OCI-LY3 (cell line): Measurements from ENCODE around the gene AP2A2.

Experiments used
- H2AFZ ChIP-seq: fragments of 200-600, 300-600 bp; shearing (Covaris generic); 2 replicates; pipeline ENCODE4 v1.6.0; 2014; ENCODE audit warnings: antibody characterized with exemption, low read depth, low read length
- H3K27ac ChIP-seq: fragments of 200-600, 300-600 bp; sonication (generic); 2 replicates; pipeline ENCODE4 v1.5.1; 2014; ENCODE audit warnings: mild to moderate bottlenecking, low read length, moderate library complexity, mixed read lengths
- H3K27me3 ChIP-seq: fragments of 200-600, 300-600 bp; sonication (generic); 2 replicates; pipeline ENCODE4 v1.6.1; 2014; ENCODE audit warnings: low read depth, low read length, mixed read lengths
- H3K36me3 ChIP-seq: fragments of 200-600, 300-600 bp; sonication (generic); replicated peaks from 2 replicates; pipeline ENCODE3; 2014; ENCODE audit warnings: low read depth, low read length, mixed read lengths
- H3K4me1 ChIP-seq: fragments of 300-600, 200-600 bp; sonication (generic); 2 replicates; pipeline ENCODE4 v1.6.1; 2014; ENCODE audit warnings: low read length, mixed read lengths
- H3K4me2 ChIP-seq: fragments of 200-600, 300-600 bp; sonication (generic); 2 replicates; pipeline ENCODE4 v1.6.1; 2014; ENCODE audit warnings: low read length, mixed read lengths
- H3K4me3 ChIP-seq: fragments of 300-600, 200-600 bp; sonication (generic); 2 replicates; pipeline ENCODE4 v1.5.1; 2014; ENCODE audit warnings: antibody characterized with exemption, mild to moderate bottlenecking, low read length, moderate library complexity
- H3K79me2 ChIP-seq: fragments of 300-600, 200-600 bp; shearing (Covaris generic); 2 replicates; pipeline ENCODE4 v1.6.1; 2014; ENCODE audit warnings: mild to moderate bottlenecking, low read length, mixed read lengths
- H3K9ac ChIP-seq: fragments of 300-600, 200-600 bp; shearing (Covaris generic); 2 replicates; pipeline ENCODE4 v1.6.0; 2014; ENCODE audit warnings: mild to moderate bottlenecking, low read length, moderate library complexity
- H3K9me3 ChIP-seq: fragments of 200-600, 300-600 bp; shearing (Covaris generic); 2 replicates; pipeline ENCODE4 v1.6.1; 2014; ENCODE audit warnings: low read length, mixed read lengths; ENCODE audit not compliant: insufficient read depth
- H4K20me1 ChIP-seq: fragments of 200-600, 300-600 bp; sonication (generic); 2 replicates; pipeline ENCODE4 v1.6.1; 2016; ENCODE audit warnings: low read length, mixed read lengths; ENCODE audit not compliant: insufficient read depth
- CTCF ChIP-seq: fragments of 200-600, 300-600 bp; sonication (generic); IDR thresholded peaks from 2 replicates; pipeline ENCODE4 v1.5.1; 2014; ENCODE audit warnings: antibody characterized with exemption, low read length, low read depth
- EZH2phosphoT487 ChIP-seq: fragments of 200-600 bp; shearing (Covaris generic); IDR thresholded peaks from 2 replicates; pipeline ENCODE4 v1.6.1; 2018; ENCODE audit warnings: antibody characterized with exemption, mixed run types, low read depth

Gene AP2A2

DNA sequence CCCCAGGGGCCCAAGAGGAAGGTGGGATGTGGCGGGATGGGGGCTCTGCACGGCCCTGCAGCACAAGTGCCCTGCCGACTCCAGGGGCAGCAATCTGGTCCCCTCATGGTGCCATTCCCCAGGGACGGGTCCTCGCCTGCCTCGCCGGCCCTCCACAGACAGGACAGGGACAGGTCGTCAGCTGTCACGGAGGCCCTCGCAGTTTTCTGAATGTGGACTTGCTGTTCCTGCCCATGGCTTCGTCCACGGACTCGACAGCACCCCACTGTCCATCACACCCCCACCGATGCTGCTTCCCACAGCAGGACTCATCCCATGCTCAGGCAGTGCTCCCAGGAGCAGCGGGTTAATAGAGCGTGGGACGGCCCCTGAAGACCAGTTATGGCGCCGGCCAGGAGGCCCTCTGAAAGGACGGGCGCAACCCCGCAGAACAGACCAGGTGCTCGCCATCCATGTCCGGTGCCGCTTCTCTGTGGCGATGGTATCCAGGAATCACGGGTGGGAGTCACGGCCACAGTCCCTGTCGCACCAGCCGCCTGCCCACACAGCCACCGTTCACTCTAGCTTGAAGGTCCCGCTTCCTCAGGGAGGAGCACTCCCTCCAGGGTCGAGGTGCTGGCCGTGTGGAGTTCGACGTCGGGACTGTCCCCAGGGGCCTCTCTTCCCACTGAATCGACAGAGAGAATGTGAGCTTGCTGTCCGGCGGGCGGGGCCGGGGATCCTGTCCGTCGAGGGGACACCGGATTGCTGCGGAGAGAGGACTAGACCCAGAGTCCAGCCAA lies 130.5 kb downstream of the AP2A2 start:
- no peaks in the 10 kb centered on the region for H3K79me2 ChIP-seq
- no peak overlapping the region for H3K4me3 ChIP-seq
- H3K4me1 ChIP-seq, result no peaks in the 10 kb centered on the region
- no peaks in the 10 kb centered on the region for H3K9me3 ChIP-seq
- H4K20me1 ChIP-seq, result no peaks in the 10 kb centered on the region
- no peak overlapping the region for H3K9ac ChIP-seq
- no peak overlapping the region for H3K4me2 ChIP-seq
- H2AFZ ChIP-seq, result no peak overlapping the region
- TF ChIP-seq CTCF, result no peak
- TF ChIP-seq EZH2phosphoT487, result no peak
- H3K36me3 ChIP-seq, result no peaks in the 10 kb centered on the region
- no peak overlapping the region for H3K27ac ChIP-seq
- no peaks in the 10 kb centered on the region for H3K27me3 ChIP-seq

DNA sequence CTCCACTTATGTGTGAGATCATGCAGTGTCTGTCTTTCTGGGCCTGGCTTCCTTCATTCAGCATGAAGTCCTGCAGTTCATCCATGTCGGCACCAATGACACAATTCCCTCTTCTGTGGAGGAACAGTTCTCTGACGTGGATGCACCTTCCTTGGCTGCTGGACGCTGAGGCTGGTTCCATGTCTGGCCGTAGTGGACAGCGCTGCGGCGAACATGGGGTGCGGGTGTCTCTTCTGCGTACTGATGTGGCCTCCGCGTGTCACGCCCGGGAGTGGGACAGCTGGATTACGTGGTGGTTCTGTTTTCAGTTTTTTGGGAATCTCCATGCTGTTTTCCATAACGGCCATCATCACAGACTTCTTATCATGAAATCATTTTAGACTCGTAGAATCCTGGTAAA lies 132.1 kb downstream of the AP2A2 start:
- H3K27me3 ChIP-seq, result peaks cover 7% of the 10 kb centered on the region; the same call in 1 of the 2 replicates
- no peak overlapping the region for H3K9ac ChIP-seq

GRCh38 chr11:1059759-1060158 lies 134.1 kb downstream of the AP2A2 start:
- TF ChIP-seq EZH2phosphoT487 (no peak), CTCF (no peak)
- no peaks in the 10 kb centered on the region for H3K9me3 ChIP-seq
- no peaks in the 10 kb centered on the region for H3K36me3 ChIP-seq
- H2AFZ ChIP-seq, result no peak overlapping the region
- H4K20me1 ChIP-seq, result no peaks in the 10 kb centered on the region
- peaks cover 13% of the 10 kb centered on the region; the same call in 1 of the 2 replicates for H3K27me3 ChIP-seq
- no peak overlapping the region for H3K9ac ChIP-seq
- no peak overlapping the region for H3K4me2 ChIP-seq
- no peak overlapping the region for H3K27ac ChIP-seq
- no peak overlapping the region for H3K4me3 ChIP-seq
- no peaks in the 10 kb centered on the region for H3K79me2 ChIP-seq
- no peaks in the 10 kb centered on the region for H3K4me1 ChIP-seq

More for the DNA sequence above, 132.1 kb downstream of the AP2A2 start:
- Histone ChIP-seq H3K4me2 (no peak overlapping the region), H3K4me1 (no peaks in the 10 kb centered on the region), H3K79me2 (no peaks in the 10 kb centered on the region), H3K4me3 (no peak overlapping the region), H3K9me3 (no peaks in the 10 kb centered on the region), H3K36me3 (no peaks in the 10 kb centered on the region), H3K27ac (no peak overlapping the region), H2AFZ (no peak overlapping the region), H4K20me1 (no peaks in the 10 kb centered on the region)
- TF ChIP-seq CTCF (no peak), EZH2phosphoT487 (no peak)

DNA sequence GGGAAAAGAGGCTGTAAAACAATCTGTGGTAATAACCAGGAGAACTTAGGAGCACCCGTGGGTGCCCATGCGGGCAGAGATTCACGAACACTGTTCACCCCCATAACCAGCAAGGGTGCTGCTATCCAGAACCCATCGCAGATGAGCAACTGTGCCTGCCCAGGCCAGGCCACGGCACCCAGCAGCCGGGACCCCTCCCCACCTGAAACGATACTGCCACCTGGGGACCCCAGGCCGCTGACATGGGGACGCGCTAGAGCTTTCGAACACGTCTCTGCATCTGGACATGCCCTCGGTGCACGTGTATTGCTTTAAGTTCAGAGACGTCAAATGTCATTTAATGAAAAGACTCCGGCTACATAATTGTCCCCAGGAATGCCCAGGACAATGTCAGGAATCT lies 134.7 kb downstream of the AP2A2 start:
- Histone ChIP-seq H3K79me2 (no peaks in the 10 kb centered on the region), H3K27ac (no peak overlapping the region), H3K36me3 (no peaks in the 10 kb centered on the region), H3K4me1 (no peaks in the 10 kb centered on the region), H4K20me1 (no peaks in the 10 kb centered on the region), H3K4me3 (no peak overlapping the region), H3K4me2 (no peak overlapping the region), H3K9me3 (no peaks in the 10 kb centered on the region), H3K9ac (no peak overlapping the region), H3K27me3 (peaks cover 13% of the 10 kb centered on the region; the same call in 1 of the 2 replicates), H2AFZ (no peak overlapping the region)
- no peak for TF ChIP-seq CTCF
- TF ChIP-seq EZH2phosphoT487, result no peak
